OCI-M2 (cell line): Measurements from ENCODE around the gene PTH1R.

ENCODE experiments used
- DNase-seq: peaks from one replicate; lab custom pipeline; 2025; ENCODE audit not compliant: unreplicated experiment; lab: John Stamatoyannopoulos, UW

The PTH1R gene

DNA sequence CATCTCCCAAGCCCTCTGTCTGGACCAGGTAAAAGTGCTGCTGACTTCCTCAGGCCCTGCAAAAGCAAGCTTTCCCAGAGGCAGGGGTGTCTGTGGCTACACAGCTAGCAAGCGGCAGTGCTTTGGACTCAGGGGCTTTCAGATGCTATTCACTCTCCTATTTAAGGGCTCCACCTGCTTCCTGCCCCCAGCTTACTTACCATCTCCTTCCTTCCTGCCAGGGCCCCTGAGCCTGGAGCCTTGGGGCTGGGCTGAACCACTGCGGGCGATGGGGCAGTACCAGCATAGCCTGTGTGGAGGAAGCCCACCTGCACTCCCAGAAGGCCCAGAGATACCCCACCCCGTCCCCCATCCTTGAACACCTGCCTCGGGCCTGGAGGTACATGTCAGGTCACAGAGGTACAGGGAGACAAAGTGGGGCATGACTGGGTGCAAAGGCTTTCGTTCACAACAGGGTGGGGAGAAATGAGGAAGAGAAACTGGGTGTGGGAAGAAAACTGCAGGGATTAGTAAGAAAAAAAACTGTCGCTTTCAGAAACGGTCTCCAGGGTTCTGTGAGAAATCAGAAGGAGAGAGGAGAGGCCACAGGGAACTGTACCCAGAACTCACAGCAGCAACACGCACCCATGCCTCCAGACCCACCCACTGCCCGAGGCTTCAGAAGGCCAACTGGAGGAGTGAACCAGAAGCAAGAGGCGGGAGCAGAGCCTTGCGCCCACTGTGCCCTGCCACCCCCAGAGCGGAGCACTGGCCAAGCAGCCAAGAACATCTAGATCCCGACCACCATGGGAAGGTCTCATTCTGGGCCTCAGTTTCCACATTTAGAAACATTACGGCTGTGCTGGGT, 49.6 kb downstream of the PTH1R start:
- no peak for DNase-seq

DNA sequence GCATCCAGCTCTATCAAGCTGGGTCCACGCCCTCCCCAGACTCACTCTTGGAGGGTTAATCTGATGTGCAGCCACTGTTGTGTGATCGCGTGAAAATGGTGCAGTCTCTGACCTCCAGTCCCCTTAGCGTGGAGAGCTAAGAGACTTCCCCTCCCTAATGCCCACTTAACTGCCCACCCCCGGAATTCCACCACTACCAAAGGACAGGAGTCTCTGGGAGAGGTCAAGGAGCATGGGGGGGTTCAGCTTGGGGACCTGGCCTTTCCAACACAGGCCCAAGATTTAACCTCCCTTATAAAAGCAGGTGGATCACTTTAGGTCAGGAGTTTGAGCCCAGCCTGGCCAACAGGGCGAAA, 50.2 kb downstream of the PTH1R start:
- no peak for DNase-seq

DNA sequence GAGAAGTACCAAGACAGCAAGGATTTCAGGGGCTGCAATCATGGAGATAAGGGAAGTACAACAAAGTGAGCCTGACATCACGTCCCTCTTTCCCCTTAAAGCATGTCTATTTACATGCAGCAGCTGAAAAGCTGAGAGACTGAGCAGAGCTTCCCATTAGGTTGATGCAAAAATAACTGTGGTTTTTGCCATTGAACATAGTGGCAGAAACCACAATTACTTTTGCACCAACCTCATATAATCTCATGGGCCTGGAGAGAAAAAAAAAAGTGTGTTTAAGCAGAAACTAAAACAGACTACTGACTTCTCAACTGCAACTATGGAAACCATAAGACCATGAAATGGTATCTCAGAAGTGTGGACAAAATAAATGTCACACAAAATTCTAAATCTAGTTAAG, 50.8 kb downstream of the PTH1R start:
- no peak for DNase-seq

DNA sequence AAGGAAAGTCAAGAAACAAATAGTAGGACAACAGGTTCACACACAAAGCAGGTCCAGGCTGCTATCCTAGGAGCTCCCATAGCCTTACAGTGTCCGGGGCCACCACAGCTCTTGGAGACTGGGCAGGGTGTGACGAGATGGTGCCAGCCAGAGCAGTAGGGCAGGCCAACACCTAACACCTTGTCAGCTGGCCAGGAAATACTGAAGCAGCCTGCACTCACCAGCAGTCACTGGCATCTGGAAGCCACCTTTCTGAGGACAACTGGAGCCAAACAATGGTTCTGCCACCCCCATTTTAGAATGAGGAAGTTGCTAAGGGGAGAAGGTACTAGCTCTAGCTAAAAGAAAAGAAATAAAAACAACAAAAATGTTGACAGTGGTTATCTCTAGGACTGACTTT, 51.8 kb downstream of the PTH1R start:
- no peak for DNase-seq

DNA sequence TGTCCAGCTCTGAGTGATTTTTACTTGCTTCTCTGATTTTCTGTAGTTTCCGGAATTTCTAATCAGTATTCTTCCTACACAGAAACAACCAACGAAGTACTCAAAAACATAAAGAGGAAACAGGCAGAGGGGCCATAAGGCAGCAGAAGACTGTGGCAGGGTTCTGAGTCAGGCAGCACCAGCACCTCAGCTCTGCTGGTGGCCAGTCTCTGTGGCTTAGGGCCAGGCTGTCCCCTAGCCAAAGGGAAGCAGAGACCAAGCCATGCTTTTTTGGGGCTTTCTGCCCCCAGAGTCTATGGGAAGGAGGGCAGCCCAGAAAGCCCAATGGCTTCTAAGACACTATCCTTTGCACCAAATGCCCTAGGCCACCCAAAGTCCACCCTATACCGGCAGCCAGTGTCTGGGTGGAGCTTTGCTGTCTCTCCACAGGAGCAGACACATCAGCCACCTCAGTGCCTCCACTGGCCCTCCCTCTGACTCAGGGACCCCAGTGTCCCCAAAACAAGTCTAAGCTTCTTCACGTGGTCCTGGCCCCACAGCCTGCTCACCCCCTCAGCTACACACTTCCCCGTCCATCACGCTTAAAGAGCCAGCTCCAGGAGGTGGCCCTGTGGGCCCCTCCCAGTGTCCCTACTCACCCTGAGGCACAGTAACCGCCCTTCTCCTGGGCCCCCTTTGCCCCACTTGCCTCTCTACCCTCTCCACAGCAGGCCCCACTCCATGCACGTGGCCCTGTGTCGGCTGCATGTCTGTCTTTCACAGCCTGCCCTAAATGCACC, 52.8 kb downstream of the PTH1R start:
- DNase-seq, result no peak

DNA sequence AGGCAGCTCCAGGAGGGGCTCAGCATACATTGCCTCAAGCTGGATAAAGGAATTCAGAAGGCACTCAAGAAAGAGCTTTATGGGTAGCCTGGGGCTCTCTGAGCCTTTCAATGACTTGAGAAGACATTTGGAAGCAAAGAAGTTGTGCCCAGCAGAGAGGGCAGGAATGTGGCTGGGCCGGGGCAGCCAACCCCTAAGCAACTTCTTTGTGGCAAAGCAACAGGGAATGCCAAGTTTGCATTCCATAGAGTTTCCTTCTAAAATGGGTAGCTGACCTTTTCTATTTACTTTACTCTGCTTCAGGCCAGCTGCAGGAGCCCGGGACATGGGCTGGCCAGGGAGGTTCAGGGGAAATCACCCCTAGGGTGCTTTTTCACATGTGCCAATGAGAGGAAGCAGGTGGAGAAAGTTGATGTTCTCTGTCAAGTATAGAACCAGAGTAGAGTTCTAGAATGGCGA, 53.5 kb downstream of the PTH1R start:
- no peak for DNase-seq

DNA sequence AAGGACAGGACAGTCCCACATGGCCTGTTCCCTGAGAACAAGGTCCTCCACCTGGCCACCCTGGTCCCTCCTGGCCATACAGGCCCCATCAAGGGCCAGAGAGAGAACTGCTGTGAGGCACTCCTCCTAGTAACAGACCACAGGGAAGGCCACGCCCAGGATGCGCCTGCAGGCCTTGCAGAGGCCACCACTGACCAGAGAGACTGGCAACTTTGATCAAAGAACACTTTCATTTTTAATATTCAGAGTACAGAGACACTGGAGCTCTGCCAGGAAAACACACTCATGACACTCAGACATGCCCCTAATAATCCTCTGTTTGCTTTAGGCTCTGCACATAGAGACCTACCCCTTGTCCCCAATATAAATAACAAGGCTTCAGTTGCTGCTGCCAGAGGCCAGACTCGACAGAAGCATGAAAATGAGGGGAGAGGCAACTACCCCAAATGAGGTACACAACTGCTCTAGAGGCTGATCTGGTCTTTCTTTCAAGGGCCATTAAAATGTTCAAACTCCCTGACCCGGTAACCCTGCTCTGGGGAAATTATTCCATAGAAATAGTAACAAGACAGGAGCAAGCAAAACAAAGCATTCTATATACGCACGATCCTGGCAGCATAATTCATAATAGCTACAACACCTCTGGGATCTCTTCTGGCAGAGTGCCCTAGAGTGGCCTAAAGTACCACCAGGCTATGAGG, 54.3 kb downstream of the PTH1R start:
- DNase-seq, result no peak

DNA sequence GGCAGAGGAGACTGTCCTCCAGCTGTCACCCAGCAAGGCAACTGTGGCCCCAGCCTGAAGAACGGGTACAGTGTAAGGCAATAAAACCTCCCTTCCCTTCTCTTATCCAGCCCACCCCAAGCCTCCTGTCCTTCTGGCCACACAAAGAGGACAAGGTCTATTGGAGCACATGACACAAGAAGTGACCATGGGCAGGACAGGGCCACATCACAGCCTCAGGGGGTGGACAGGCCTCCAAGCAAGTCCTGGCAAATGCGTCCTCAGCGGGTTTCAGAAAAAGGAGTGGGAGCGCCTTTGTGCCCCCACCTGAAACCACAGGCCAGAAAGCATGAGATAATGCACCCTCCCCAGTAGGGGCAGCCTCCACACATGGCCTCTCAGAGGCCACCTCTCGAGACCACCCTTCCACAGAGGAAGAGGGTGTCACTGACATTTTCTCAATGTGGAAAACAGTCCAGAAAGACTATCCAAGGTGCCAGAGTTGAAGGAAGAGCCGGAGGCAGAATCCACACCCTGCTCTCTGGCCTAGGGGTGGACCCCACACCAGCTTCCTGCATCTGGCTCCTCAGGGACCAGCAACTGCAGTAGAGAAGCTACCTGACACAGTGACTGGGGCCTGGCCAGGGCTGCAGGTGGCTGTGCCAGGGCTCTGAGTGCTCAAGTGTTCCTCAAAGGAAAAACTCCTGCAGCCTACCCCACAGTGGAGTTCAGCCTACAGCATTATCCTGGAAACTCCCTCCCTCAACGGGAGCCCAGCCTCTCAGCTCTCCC, 55.1 kb downstream of the PTH1R start:
- no peak for DNase-seq

DNA sequence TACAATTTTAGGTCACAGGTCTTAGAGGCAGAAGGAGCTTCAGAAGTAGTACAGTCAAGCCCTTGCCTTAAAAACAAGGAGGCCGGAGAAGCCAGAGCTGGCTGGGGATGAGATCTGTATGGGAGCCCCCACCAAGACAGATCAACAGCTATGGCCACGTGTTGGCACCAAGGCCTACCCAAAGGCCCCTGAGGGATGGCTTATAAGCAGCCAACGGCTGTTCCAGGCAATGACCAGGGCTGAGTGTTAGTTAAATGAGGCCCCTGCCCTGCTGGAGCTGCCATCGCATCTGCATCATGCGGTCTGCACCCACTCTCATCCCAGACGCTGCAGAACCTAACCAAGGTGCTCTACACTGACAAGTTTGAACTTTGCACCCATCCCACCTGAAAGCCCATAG, 55.7 kb downstream of the PTH1R start:
- no peak for DNase-seq

DNA sequence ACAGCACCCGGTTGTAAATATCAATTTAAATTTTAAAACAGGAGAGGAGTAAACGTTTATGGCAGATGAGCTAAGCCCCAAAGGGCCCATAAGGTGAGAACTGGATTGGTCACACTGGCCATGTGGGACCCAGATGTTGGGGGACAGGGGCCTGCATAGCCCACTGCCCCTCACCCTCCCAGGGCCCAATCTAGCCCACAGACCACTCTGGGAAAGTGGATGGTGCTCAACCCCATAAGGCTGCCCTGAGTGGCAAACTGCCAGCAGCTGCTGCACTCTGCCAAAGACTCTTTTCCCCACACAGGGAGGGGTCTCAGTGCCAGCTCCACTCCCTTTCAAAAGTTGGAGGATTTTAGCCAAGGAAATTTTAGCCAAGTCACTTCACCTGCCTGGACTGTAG, 56.6 kb downstream of the PTH1R start:
- DNase-seq, result no peak

DNA sequence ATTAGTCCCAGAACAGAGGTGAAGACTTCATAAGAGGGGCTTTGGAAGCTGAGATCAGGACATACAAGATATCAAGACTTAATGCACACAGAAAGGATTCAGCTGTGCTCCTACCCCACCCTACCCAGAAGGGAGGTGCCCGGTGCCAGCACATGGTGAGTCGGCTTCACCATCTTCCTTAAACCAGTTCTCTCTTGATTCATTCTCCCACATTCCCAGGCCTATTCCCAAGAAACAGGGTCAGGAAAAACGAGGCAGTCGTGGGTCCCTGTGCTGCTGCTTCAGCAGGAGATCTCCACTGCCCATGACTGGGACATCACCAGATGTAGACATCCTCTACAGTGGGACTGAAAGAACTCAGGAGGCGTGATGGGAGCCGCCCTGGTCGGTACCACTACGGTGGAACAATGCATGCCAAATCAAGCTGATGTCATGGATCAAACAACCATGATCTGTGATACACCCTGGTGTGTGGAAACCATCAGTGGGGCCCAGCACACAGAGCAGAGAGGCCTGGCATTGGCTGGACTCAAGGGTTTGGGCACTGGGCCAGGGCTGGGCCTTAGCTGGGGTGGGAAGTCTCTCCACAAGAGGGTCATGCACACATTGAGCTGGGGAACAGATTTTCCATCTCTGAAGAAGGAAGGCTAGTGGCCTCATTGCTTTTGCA, 57.1 kb downstream of the PTH1R start:
- DNase-seq, result no peak

DNA sequence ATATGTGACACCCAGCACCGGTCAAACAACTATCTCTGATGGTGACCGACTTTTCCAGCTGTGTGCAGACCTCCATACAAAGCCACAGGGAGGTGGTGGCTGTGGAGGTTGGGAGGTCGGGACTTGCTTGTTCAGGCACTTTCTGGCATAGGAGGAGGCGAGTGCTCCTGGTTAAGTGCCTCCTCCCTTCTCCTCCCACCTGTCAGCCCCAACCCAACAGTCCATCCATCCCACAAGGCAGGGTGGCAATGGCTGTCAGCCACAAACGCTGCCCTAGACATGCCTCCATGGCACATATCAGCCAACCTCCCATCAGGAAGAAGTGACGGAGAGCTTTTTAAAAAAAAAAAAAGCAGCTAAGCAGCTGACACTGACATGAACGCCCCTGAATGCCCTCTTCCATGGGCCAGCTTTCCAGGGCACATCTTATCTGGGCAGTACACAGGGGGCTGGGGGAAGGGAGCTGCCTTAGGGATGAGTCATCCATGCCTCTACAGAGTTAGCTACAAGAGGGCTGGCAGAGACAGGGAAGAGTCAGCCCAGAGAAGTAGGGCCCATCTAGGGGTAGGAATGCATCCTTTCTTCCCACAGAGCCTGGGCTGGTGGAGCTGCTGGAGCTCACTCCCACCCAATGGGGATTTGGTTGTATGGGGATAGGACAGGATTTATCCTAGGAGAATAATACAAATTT, 57.8 kb downstream of the PTH1R start:
- peak; percentile 12 for DNase-seq

DNA sequence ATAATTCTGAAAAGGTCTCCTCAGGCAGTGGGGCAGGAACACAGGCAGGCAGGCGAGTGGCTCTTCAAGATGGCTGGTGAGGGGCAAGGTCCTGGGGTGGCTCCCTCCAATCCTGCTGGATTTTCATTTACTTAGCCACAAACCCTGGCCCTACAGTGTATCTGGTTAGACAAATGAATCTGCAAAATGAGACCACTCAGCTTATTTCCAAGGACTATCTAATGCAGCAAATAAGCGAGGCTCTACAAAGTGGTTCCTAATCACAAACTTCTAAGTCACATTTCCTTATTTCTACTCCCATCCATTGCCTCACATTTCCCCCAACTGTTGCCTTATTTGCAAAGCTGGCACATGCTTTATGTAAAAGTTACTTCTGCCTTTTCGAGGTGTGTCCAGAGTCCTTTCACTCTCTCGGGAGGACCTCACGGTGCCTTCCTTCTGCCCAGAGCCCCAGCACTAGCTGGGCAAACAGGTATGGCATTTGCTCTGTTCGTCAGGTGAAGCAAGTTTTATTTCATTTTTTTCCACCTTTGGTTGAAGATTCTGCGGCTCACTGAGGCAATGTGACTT, 58.6 kb downstream of the PTH1R start:
- no peak for DNase-seq

DNA sequence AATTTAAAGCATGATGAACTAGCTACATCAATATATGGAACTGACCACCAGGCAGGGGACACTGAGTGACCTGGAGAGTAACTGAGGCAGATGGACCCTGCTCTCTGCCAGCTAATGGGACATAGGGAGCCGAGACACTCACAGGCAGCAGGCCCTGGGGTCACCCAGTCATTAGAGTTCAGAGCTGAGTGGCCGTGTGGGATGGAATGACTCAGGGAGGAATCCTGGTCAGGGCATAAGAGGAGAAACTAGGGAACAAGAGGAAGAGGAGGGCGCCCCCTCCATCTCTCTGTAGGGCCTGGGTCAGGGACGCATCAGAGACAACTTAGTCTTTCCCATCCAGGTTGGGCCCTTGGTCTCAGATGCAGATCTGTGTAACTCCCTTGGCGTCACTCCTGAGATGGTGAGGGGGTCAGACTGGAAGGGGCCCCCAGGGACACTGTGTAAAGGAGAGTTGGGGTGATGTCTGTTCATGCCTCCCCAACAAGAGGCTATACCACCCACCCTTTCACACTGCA, 59.3 kb downstream of the PTH1R start:
- no peak for DNase-seq

DNA sequence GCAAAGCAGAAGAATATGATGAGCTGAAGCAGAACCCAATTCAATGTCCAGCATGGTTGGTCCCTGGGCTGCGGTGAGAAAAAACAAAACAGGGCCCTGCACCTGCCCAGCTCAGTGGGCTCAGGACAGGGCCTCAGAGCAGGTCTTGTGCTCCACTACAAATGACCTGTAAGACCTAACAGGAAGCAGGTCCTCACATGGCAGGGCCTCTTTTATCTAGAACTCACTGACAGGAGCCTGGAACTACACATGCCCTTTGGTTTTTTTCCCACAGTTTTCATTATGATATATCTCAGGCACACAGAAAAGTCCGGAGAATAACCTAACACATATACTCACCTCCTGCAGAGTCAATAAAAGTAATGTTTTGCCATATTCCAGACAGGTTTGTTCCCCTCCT, 60.6 kb downstream of the PTH1R start:
- DNase-seq, result no peak

DNA sequence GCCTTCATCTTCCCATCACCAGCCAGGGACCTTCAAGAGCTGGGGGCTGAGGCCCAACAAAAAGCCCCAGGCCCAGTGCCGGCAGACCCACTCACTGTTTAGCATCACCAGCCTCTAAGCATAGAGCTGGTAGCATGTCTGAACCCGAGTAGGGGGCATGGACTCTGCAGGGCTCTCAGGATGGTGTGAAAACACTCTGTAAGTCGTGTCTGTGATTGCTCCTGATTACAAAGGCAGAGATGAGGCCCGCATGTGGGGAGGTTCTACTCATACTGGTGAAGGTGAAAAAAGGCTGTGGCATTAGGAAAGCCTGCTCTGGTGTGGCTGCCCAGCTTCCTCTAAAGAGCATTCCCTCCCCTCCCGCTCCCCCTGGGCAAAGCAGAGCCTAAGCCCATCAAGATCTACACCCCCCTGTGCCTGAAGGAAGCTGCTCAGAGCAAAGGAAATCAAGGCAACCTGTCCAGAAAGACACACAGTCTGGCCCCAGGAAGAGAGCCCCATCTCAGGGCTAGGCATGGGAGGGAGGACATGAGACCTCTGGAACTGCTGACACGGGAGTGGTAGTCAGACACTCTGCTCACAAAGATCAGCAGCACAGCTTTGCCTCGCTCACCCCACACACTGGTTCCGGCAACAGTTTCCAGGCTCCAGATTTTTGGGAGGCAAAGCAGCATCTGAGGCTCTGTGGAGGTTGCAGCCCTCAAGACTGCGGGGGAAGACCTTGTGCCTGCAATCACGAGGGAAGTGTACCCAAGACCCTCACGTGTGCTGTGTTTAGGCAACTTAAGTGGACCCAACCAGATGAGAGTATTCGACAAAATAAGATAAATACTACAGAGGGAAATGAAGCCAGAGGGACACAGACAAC, 62.3 kb downstream of the PTH1R start:
- no peak for DNase-seq

DNA sequence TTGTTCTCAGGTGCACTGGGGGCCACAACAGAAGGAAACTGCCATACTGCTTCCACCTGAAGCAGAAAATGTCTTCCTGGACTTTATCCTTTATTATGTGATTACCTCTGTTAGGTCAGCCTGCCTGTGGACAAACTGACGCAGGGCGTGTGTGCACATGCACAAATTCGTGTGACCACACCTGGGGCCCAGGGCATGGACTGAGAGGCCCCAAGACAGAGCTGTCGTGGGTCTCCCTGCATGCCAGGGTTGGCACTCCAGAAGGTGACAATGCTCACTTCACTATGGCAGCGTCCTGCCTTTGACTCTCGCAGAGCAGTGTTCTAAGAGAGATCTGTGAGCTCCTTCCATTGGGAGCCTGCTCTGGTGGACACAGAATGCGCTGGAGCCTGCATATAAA, 64.6 kb downstream of the PTH1R start:
- DNase-seq, result no peak

DNA sequence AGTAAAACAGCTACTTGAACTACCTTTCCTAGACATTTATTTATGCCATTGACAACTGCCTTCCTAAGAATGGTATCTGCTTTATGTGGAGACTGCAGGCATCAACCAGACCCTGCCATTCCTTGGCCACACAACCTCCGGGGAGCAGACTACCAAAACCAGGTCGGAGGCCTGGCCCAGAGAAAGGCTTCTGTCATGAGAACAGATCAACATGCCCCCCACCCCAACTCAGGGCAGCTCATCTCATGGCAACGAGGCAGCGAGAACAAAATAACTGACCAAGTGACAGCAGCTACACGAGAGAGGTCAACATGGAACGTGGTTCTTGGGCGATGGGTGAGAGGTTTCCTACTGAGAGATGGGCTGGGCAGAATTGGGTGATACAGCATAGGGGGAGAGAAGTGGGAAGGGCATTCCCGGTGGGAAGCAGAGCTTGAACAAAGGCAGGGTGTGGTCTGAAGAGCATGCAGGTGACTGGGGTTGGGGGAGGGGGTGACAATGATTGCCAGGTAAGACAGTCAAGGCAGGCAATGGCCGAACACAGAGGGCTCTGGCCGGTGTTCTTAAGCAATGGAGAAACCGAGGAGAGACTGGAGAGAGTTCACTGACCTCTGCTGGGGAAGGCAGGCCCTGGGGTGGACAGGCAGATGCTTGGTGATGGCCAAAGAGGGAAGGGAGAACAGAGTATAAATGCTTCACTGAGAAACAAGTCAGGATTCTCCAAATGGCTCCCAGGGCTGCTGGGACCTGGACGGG, 65.1 kb downstream of the PTH1R start:
- DNase-seq, result no peak
